ENCODE data around the gene ZNF341. TPM values are rescaled to one million over a fixed set of nuclear protein-coding genes. Genes with fewer than 3 reads are reported as not detected.

Gene ZNF341
- total RNA-seq, 2 experiments from 2014 or later, result 2.1 to 2.7 TPM

DNA sequence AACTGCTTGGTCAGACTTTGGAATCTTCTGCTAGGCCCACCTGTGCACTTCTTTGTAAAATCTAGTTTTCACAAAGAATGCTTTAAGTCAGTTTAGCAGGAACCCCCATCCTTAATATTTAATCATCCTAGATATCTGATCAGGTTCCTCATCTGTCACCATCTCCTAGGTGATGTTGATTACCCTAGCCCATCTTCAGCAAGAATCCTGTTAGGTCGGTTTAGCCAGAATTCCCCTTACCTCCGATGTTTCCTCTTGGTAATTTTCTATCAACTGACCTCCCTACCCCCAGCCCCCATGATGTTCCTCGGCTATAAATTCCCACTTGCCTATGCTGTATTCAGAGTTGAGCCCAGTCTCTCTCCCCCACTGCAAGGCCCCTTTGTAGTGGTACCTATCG lies 2.7 kb upstream of the ZNF341 start:
- Histone ChIP-seq H3K4me3 (ENCODE audit: low read length) (no peak overlapping the region), H3K27ac (ENCODE audit: low read depth in 1 of 2, low read length in 2 of 2) (no peak overlapping the region), H3K9me3 (ENCODE audit: control insufficient read depth in 1 of 2, insufficient read depth in 1 of 2, low read length in 2 of 2) (no peaks in the 10 kb centered on the region), H3K4me1 (ENCODE audit: insufficient read depth, low read length) (peaks cover 24% of the 10 kb centered on the region), H3K27me3 (ENCODE audit: control insufficient read depth in 1 of 2, insufficient read depth in 2 of 2, low read length in 2 of 2) (no peaks in the 10 kb centered on the region), H3K36me3 (ENCODE audit: insufficient read depth, low read length) (no peaks in the 10 kb centered on the region)
- peaks cover 17% of the 10 kb centered on the region for H3K4me1 Mint-ChIP-seq (ENCODE audit: low read depth)
- H3K27ac Mint-ChIP-seq, result peak overlapping the region; percentile 69
- ChIA-PET POLR2A (interaction anchor here (0.8 kb wide), 1 partner anchor 9 kb away, joined by 3 read pairs; the partner anchor contains the start of gene PXMP4), CTCF (interaction anchor here (1.4 kb wide), 1 partner anchor 9 kb away, joined by 3 read pairs; the partner anchor contains the start of gene PXMP4)
- no peaks in the 10 kb centered on the region for H3K9me3 Mint-ChIP-seq
- no peaks in the 10 kb centered on the region for H3K27me3 Mint-ChIP-seq
- peaks cover 9% of the 10 kb centered on the region for H3K36me3 Mint-ChIP-seq (ENCODE audit: low read depth)
- ATAC-seq (ENCODE audit: poor library complexity) (no peak), DNase-seq (no peak)
- intact Hi-C loops (cut with DNase I, micrococcal nuclease), result loop anchor here in 1 of 2 experiments (10.0 kb wide), 1 partner anchor 244 kb away; no protein-coding TSS in a partner anchor
- H3K4me3 Mint-ChIP-seq, result peak overlapping the region; percentile 59
- TF ChIP-seq, protein P1, sequence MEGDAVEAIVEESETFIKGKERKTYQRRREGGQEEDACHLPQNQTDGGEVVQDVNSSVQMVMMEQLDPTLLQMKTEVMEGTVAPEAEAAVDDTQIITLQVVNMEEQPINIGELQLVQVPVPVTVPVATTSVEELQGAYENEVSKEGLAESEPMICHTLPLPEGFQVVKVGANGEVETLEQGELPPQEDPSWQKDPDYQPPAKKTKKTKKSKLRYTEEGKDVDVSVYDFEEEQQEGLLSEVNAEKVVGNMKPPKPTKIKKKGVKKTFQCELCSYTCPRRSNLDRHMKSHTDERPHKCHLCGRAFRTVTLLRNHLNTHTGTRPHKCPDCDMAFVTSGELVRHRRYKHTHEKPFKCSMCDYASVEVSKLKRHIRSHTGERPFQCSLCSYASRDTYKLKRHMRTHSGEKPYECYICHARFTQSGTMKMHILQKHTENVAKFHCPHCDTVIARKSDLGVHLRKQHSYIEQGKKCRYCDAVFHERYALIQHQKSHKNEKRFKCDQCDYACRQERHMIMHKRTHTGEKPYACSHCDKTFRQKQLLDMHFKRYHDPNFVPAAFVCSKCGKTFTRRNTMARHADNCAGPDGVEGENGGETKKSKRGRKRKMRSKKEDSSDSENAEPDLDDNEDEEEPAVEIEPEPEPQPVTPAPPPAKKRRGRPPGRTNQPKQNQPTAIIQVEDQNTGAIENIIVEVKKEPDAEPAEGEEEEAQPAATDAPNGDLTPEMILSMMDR (IDR thresholded peaks at IDR 0.05), result no peak

DNA sequence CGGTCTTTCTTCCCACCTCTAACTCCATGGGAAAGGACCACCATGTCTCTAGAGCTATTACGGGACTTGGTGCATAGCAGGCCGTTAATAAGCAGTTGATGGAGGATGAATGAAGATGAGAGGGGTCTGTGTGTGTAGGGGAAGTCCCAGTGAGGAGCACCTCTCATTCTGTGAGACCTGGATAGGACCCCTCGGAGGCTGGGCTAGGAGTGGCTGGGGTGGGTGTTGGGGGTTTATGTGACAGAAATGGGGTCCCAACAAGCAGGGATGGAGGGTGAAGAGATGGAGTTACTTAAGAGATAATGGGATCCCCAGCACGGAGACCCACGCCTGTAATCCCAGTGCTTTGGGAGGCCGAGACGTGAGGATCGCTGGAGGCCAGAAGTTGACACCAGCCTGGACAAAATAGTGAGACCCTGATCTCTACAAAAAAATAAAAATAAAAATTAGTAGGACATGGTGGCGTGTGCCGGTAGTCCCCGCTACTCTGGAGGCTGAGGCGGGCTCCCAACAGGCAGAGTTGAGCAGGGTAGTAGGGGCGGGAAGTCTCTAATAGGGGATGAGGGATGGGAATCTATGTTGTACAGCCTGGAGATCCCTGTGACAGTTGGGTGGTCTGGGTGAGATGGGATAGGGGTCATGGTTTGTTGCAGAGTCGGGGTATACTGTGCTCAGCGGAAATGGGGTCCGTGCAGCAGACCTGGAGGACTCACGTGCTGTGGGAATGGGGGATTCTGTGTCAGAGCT lies 677 bp upstream of the ZNF341 start:
- no peaks in the 10 kb centered on the region for H3K27me3 Mint-ChIP-seq
- Histone ChIP-seq H3K27me3 (ENCODE audit: control insufficient read depth in 1 of 2, insufficient read depth in 2 of 2, low read length in 2 of 2) (no peaks in the 10 kb centered on the region), H3K36me3 (ENCODE audit: insufficient read depth, low read length) (no peaks in the 10 kb centered on the region), H3K27ac (ENCODE audit: low read depth in 1 of 2, low read length in 2 of 2) (peak overlapping the region; percentile 35 to 70), H3K9me3 (ENCODE audit: control insufficient read depth in 1 of 2, insufficient read depth in 1 of 2, low read length in 2 of 2) (no peaks in the 10 kb centered on the region), H3K4me3 (ENCODE audit: low read length) (peak overlapping the region; percentile 67), H3K4me1 (ENCODE audit: insufficient read depth, low read length) (peaks cover 28% of the 10 kb centered on the region)
- ChIA-PET CTCF (interaction anchor here (0.5 to 2.5 kb wide), 2 partner anchors 12 to 36 kb away, joined by 6 to 19 read pairs; partner anchors contain the start of gene PXMP4), POLR2A (interaction anchor here (1.4 to 3.6 kb wide), 9 partner anchors 11 to 330 kb away, joined by 3 to 53 read pairs (median 15); partner anchors contain the start of genes ACTL10, C20orf144, CBFA2T2 and CDK5RAP1)
- H3K9me3 Mint-ChIP-seq, result no peaks in the 10 kb centered on the region
- ATAC-seq (ENCODE audit: poor library complexity) (no peak), DNase-seq (peak in 1 of 14 experiments; percentile 29)
- H3K4me1 Mint-ChIP-seq (ENCODE audit: low read depth), result peaks cover 22% of the 10 kb centered on the region
- peaks cover 13% of the 10 kb centered on the region for H3K36me3 Mint-ChIP-seq (ENCODE audit: low read depth)
- intact Hi-C loops (cut with DNase I, micrococcal nuclease), result loop anchor here (2.0 to 10.0 kb wide), 7 partner anchors 46 to 631 kb away; partner anchors contain the start of genes ACTL10 (in 1 of the 2), C20orf144 (in 1 of the 2), EIF2S2 (in 1 of the 2) and ITCH (in 1 of the 2)
- TF ChIP-seq, protein P1 (IDR thresholded peaks at IDR 0.05), result no peak
- peak overlapping the region; percentile 91 for H3K4me3 Mint-ChIP-seq
- H3K27ac Mint-ChIP-seq, result peak overlapping the region; percentile 96

DNA sequence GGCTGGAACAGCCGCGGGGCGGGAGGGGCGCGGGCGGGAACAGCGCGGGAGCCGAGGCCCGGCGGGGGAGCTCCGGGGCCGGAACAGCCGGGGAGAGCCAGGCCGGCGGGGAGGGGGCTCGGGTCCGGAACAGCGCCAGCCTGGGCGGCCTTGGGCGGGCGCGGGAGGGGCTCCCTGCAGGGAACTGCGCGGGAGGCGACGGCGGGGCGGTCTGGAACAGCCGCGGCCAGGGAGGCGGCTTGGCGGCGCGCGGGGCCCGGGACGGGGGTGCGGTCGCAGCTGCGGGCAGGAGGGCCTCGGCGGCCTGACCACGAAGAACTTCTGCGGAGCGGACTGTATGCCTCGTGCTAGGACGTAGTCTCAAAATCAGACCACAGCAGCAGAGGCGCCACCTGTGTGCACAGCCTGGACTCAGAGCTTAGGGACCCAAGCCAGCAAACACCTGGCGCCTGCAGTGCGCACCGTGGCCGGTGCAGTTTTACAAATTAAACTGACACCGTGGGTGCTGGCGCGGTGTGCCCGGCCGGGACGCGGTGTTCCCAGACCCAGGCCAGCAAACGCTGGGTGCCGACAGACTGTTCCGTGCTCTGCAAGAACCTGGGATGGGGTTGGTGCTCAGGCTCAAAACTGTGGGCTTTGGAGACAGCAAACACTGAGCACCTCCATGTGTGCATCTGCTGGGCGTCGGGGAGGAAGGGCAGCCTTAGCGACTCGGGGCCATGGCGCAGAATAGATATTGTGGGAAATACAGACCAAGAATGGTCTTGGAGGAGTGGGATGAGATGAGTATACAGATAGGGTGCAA lies 572 bp downstream of the ZNF341 start:
- H3K4me3 Mint-ChIP-seq, result peak overlapping the region; percentile 93
- POLR2A ChIA-PET, result interaction anchor here (0.6 to 3.6 kb wide), 24 partner anchors 12 to 1238 kb away, joined by 3 to 53 read pairs (median 5); partner anchors contain the start of genes ACTL10, C20orf144, CBFA2T2 and CDK5RAP1
- H3K9me3 Mint-ChIP-seq, result peaks cover 5% of the 10 kb centered on the region
- CTCF ChIA-PET, result interaction anchor here (1.0 to 2.5 kb wide), 6 partner anchors 13 to 289 kb away, joined by 3 to 19 read pairs (median 6); partner anchors contain the start of genes PXMP4 and SNTA1
- DNase-seq (peak in 12 of 14 experiments; percentile 72 to 94 (median 85)), ATAC-seq (ENCODE audit: poor library complexity) (peak; percentile 70)
- peaks cover 19% of the 10 kb centered on the region for H3K36me3 Mint-ChIP-seq (ENCODE audit: low read depth)
- Histone ChIP-seq H3K4me1 (ENCODE audit: insufficient read depth, low read length) (peaks cover 28% of the 10 kb centered on the region), H3K9me3 (ENCODE audit: control insufficient read depth in 1 of 2, insufficient read depth in 1 of 2, low read length in 2 of 2) (peaks cover 6 to 11% of the 10 kb centered on the region in 2 experiments), H3K36me3 (ENCODE audit: insufficient read depth, low read length) (no peaks in the 10 kb centered on the region), H3K4me3 (ENCODE audit: low read length) (peak overlapping the region; percentile 85), H3K27me3 (ENCODE audit: control insufficient read depth in 1 of 2, insufficient read depth in 2 of 2, low read length in 2 of 2) (no peaks in the 10 kb centered on the region), H3K27ac (ENCODE audit: low read depth in 1 of 2, low read length in 2 of 2) (peak overlapping the region; percentile 49 to 57)
- peaks cover 22% of the 10 kb centered on the region for H3K4me1 Mint-ChIP-seq (ENCODE audit: low read depth)
- intact Hi-C loops (cut with DNase I, micrococcal nuclease), result loop anchor here (1.0 to 10.0 kb wide), 8 partner anchors 12 to 630 kb away; partner anchors contain the start of genes ACTL10 (in 1 of the 2), C20orf144 (in 1 of the 2), CHMP4B (in 1 of the 2) and EIF2S2 (in 1 of the 2)
- TF ChIP-seq, protein P1 (IDR thresholded peaks at IDR 0.05), result no peak
- peak overlapping the region; percentile 96 for H3K27ac Mint-ChIP-seq
- no peaks in the 10 kb centered on the region for H3K27me3 Mint-ChIP-seq
